OCI-LY1 (cell line): ENCODE results near the gene ANKRD16.

Experiments
- H2AFZ ChIP-seq: fragments of 200-600 bp; sonication (generic), shearing (Covaris generic); 2 replicates; pipeline ENCODE4 v1.6.0; 2014; ENCODE audit warnings: antibody characterized with exemption, mild to moderate bottlenecking, low read length
- H3F3A ChIP-seq: fragments of 200-600 bp; sonication (generic), shearing (Covaris generic); 2 replicates; pipeline ENCODE4 v1.6.0; 2014; ENCODE audit warnings: mild to moderate bottlenecking, antibody characterized with exemption, low read length, moderate library complexity; ENCODE audit not compliant: insufficient read depth
- H3K27ac ChIP-seq: fragments of 200-600 bp; sonication (generic); 2 replicates; pipeline ENCODE4 v1.5.1; 2014; ENCODE audit warnings: low read length, mixed run types, mild to moderate bottlenecking, low read depth; ENCODE audit not compliant: poor library complexity, severe bottlenecking
- H3K27me3 ChIP-seq: fragments of 200-600 bp; sonication (generic); 2 replicates; pipeline ENCODE4 v1.6.0; 2014; ENCODE audit warnings: antibody characterized with exemption, mild to moderate bottlenecking, low read length, moderate library complexity; ENCODE audit not compliant: insufficient read depth
- H3K36me3 ChIP-seq: fragments of 200-600 bp; sonication (generic); 2 replicates; pipeline ENCODE4 v1.6.1; 2014; ENCODE audit warnings: mild to moderate bottlenecking, antibody characterized with exemption, low read length, moderate library complexity, mixed read lengths; ENCODE audit not compliant: insufficient read depth
- H3K4me1 ChIP-seq: fragments of 200-600 bp; sonication (generic); 2 replicates; pipeline ENCODE4 v1.5.1; 2014; ENCODE audit warnings: mild to moderate bottlenecking, low read length, moderate library complexity; ENCODE audit not compliant: insufficient read depth, severe bottlenecking
- H3K4me2 ChIP-seq: fragments of 200-600 bp; sonication (generic), shearing (Covaris generic); 2 replicates; pipeline ENCODE4 v1.6.1; 2014; ENCODE audit warnings: low read length
- H3K4me3 ChIP-seq: fragments of 200-600 bp; sonication (generic); 2 replicates; pipeline ENCODE4 v1.5.1; 2014; ENCODE audit warnings: low read length, low read depth, mild to moderate bottlenecking, mixed read lengths; ENCODE audit not compliant: poor library complexity, severe bottlenecking
- H3K79me2 ChIP-seq: fragments of 200-600 bp; shearing (Covaris generic); 2 replicates; pipeline ENCODE4 v1.6.1; 2016; ENCODE audit warnings: mixed run types, low read length, mixed read lengths; ENCODE audit not compliant: insufficient read depth
- H3K9ac ChIP-seq: fragments of 200-600 bp; sonication (generic), shearing (Covaris generic); 2 replicates; pipeline ENCODE4 v1.6.1; 2014; ENCODE audit warnings: mild to moderate bottlenecking, low read length, mixed read lengths
- H3K9me2 ChIP-seq: fragments of 200-600 bp; sonication (generic), shearing (Covaris generic); 2 replicates; pipeline ENCODE4 v1.6.1; 2014; ENCODE audit warnings: low read depth, mild to moderate bottlenecking, low read length, mixed read lengths
- H3K9me3 ChIP-seq: fragments of 200-600 bp; shearing (Covaris generic); 2 replicates; pipeline ENCODE4 v1.6.1; 2014; ENCODE audit warnings: low read length, mixed read lengths
- H4K20me1 ChIP-seq: fragments of 200-600 bp; sonication (generic), shearing (Covaris generic); 2 replicates; pipeline ENCODE4 v1.6.0; 2016; ENCODE audit warnings: mild to moderate bottlenecking, low read length; ENCODE audit not compliant: insufficient read depth
- CTCF ChIP-seq: fragments of 200-600 bp; sonication (generic), shearing (Covaris generic); IDR thresholded peaks from 2 replicates; pipeline ENCODE4 v1.5.1; 2017; ENCODE audit warnings: mild to moderate bottlenecking, antibody characterized with exemption, low read length, moderate library complexity, mixed read lengths
- EZH2 ChIP-seq: fragments of 200-600 bp; sonication (generic), shearing (Covaris generic); IDR thresholded peaks from 2 replicates; pipeline ENCODE4 v1.8.0; 2017; ENCODE audit warnings: borderline replicate concordance, mixed run types, mild to moderate bottlenecking, antibody characterized with exemption, low read length, moderate library complexity, mixed read lengths

Gene ANKRD16

GRCh38 chr10:5918763-5919162, 29.1 kb upstream of the ANKRD16 start:
- Histone ChIP-seq H3F3A (no peaks in the 10 kb centered on the region), H3K9me2 (no peaks in the 10 kb centered on the region), H3K79me2 (no peaks in the 10 kb centered on the region), H3K4me1 (no peaks in the 10 kb centered on the region), H2AFZ (no peak overlapping the region), H3K27me3 (no peaks in the 10 kb centered on the region), H3K27ac (no peak overlapping the region), H3K4me2 (no peak overlapping the region), H3K4me3 (no peak overlapping the region), H4K20me1 (no peaks in the 10 kb centered on the region), H3K9me3 (no peaks in the 10 kb centered on the region), H3K36me3 (peaks cover 93% of the 10 kb centered on the region), H3K9ac (no peak overlapping the region)
- TF ChIP-seq EZH2 (no peak), CTCF (no peak)

GRCh38 chr10:5917305-5917704, 27.6 kb upstream of the ANKRD16 start:
- peaks cover 93% of the 10 kb centered on the region for H3K36me3 ChIP-seq
- H3F3A ChIP-seq, result no peaks in the 10 kb centered on the region
- no peaks in the 10 kb centered on the region for H3K9me2 ChIP-seq
- no peaks in the 10 kb centered on the region for H3K27me3 ChIP-seq
- H4K20me1 ChIP-seq, result no peaks in the 10 kb centered on the region
- H3K79me2 ChIP-seq, result no peaks in the 10 kb centered on the region
- H3K9ac ChIP-seq, result no peak overlapping the region
- H3K4me2 ChIP-seq, result no peak overlapping the region
- H2AFZ ChIP-seq, result no peak overlapping the region
- no peaks in the 10 kb centered on the region for H3K9me3 ChIP-seq
- no peak overlapping the region for H3K4me3 ChIP-seq
- H3K27ac ChIP-seq, result no peak overlapping the region
- TF ChIP-seq EZH2, result no peak
- no peak for TF ChIP-seq CTCF
- no peaks in the 10 kb centered on the region for H3K4me1 ChIP-seq

DNA sequence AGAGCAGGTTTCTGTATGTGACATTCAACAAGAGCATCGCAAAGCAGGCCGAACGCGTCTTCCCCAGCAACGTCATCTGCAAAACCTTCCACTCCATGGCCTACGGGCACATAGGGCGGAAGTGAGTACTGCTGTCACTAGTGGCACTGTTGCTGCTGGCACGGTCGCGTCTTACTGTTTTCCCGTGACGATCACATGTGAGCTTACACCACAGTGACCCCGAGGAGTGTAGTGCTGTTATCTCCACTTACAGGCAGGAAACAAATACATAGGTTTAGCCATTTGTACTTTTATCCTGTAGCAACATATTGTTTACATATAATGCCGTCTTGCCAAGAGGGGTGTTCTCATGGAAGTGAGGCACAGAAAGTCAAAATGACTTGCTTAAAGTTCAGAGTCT, 25.8 kb upstream of the ANKRD16 start:
- no peaks in the 10 kb centered on the region for H3F3A ChIP-seq
- H3K4me3 ChIP-seq, result no peak overlapping the region
- no peaks in the 10 kb centered on the region for H4K20me1 ChIP-seq
- H3K4me2 ChIP-seq, result no peak overlapping the region
- H3K79me2 ChIP-seq, result no peaks in the 10 kb centered on the region
- H3K27me3 ChIP-seq, result no peaks in the 10 kb centered on the region
- H3K36me3 ChIP-seq, result peaks cover 91% of the 10 kb centered on the region
- no peak overlapping the region for H2AFZ ChIP-seq
- H3K4me1 ChIP-seq, result no peaks in the 10 kb centered on the region
- H3K9ac ChIP-seq, result no peak overlapping the region
- H3K9me2 ChIP-seq, result no peaks in the 10 kb centered on the region
- no peak overlapping the region for H3K27ac ChIP-seq
- TF ChIP-seq EZH2, result no peak
- H3K9me3 ChIP-seq, result no peaks in the 10 kb centered on the region

DNA sequence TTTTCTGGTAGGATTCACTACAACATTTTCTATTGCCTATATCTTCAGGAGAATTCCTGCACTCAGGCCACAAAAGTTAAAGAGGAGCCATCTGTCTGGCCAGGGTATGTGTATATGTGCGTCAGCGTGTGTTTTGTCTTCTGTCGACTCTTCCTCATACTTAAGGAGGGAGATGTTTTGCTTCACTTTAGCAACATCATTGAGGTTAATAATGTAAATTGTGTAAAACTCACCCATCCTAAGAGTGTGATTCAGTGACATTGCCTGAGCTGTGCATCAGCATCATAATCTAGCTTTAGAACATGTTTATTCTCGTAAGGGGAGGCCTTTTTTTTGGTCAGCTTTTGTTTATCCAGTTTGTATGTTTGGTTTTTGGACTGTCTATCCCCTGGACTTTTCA, 24.0 kb upstream of the ANKRD16 start:
- H3K79me2 ChIP-seq, result no peaks in the 10 kb centered on the region
- TF ChIP-seq CTCF (no peak), EZH2 (no peak)
- no peak overlapping the region for H3K4me3 ChIP-seq
- H4K20me1 ChIP-seq, result no peaks in the 10 kb centered on the region
- H3K4me1 ChIP-seq, result no peaks in the 10 kb centered on the region
- H2AFZ ChIP-seq, result no peak overlapping the region
- H3K4me2 ChIP-seq, result no peak overlapping the region
- H3K9me2 ChIP-seq, result no peaks in the 10 kb centered on the region
- H3K27me3 ChIP-seq, result no peaks in the 10 kb centered on the region
- no peak overlapping the region for H3K9ac ChIP-seq
- H3F3A ChIP-seq, result no peaks in the 10 kb centered on the region
- no peaks in the 10 kb centered on the region for H3K9me3 ChIP-seq
- no peak overlapping the region for H3K27ac ChIP-seq
- H3K36me3 ChIP-seq, result peaks cover 93% of the 10 kb centered on the region
